HEK293 (cell line): ENCODE data around the gene CTIF.

Experiments
- TRIM28 ChIP-seq: IDR thresholded peaks from 2 replicates; pipeline ENCODE4 v1.6.1; 2011; ENCODE audit warnings: low read length, control low read depth, borderline replicate concordance
- ZNF10 ChIP-seq: fragments of 450-650 bp; formaldehyde crosslinking; IDR thresholded peaks from 2 replicates; pipeline ENCODE4 v1.5.1; 2017; ENCODE audit warnings: missing biosample characterization, missing genetic modification characterization
- ZNF423 ChIP-seq: fragments of 450-650 bp; formaldehyde crosslinking; IDR thresholded peaks from 2 replicates; pipeline ENCODE4 v1.5.1; 2016; ENCODE audit warnings: missing biosample characterization, missing genetic modification characterization
- ZNF558 ChIP-seq: fragments of 450-650 bp; formaldehyde crosslinking; IDR thresholded peaks from 2 replicates; pipeline ENCODE4 v1.5.1; 2016; ENCODE audit warnings: missing biosample characterization, missing genetic modification characterization
- ZNF660 ChIP-seq: fragments of 450-650 bp; IDR thresholded peaks from 2 replicates; pipeline ENCODE4 v1.5.1; 2018; ENCODE audit warnings: missing biosample characterization, mild to moderate bottlenecking, missing genetic modification characterization
- ZNF707 ChIP-seq: fragments of 450-650 bp; formaldehyde crosslinking; IDR thresholded peaks from 2 replicates; pipeline ENCODE4 v1.5.1; 2016; ENCODE audit warnings: missing biosample characterization, missing genetic modification characterization
- TF ChIP-seq, protein P1 (sequence below): fragments of 450-650 bp; formaldehyde crosslinking; IDR thresholded peaks from 2 replicates; pipeline ENCODE4 v1.5.1; 2016; ENCODE audit warnings: missing biosample characterization, missing genetic modification characterization
- TF ChIP-seq, protein P2 (sequence below): fragments of 450-650 bp; formaldehyde crosslinking; IDR thresholded peaks from 2 replicates; pipeline ENCODE4 v1.5.1; 2016; ENCODE audit warnings: missing biosample characterization, missing genetic modification characterization, low read depth
- TF ChIP-seq, protein P3 (sequence below): fragments of 450-650 bp; formaldehyde crosslinking; conservative IDR thresholded peaks from 2 replicates; pipeline ENCODE4 v1.5.1; 2016; ENCODE audit warnings: low read depth, missing biosample characterization, missing genetic modification characterization

DNA sequence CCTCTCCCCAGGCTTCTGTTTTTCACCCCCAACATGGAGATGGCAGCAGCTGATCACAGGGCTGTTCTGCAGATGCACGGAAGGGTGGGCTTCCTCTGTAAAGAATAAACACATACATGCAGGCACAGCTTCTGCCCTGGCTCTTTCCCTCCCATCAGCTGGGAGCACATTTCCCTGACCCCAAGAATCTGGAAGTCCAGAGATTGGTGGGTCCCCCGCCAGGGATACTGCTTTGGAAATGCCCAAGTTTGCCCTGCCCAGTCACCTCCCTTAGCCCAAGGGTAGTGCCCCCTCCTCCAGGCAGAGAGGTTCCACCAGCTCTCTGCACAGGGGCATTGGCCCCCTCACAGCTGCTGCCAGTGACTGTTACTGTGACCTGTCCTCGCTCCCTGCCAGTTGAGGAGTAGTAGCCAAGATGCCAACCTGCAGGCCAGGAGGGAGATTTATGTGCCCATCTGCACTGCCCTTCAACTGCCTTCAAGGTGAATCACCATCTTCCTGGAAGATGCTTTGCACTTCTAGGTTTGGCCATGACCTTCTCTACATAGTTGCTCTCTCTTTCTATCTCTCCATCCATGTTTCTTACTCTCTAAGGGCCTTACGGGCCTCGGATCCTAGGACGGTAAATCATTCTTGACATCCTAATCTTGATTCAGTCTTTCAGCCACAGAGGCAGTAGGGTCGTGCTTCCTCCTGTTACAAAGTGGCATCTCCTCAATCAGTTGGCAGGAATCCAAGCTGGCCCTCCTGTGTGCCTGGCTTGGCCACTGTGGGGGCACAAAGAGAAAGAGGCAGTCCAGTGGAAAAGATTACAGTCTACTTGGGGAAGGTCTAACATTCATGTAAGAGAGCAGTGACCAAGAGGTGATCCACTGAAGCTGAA lies 121.8 kb downstream of the CTIF start:
- TF ChIP-seq, protein P1, sequence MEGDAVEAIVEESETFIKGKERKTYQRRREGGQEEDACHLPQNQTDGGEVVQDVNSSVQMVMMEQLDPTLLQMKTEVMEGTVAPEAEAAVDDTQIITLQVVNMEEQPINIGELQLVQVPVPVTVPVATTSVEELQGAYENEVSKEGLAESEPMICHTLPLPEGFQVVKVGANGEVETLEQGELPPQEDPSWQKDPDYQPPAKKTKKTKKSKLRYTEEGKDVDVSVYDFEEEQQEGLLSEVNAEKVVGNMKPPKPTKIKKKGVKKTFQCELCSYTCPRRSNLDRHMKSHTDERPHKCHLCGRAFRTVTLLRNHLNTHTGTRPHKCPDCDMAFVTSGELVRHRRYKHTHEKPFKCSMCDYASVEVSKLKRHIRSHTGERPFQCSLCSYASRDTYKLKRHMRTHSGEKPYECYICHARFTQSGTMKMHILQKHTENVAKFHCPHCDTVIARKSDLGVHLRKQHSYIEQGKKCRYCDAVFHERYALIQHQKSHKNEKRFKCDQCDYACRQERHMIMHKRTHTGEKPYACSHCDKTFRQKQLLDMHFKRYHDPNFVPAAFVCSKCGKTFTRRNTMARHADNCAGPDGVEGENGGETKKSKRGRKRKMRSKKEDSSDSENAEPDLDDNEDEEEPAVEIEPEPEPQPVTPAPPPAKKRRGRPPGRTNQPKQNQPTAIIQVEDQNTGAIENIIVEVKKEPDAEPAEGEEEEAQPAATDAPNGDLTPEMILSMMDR (tag by site-specific recombination), result no peak
- TF ChIP-seq ZNF558 (tag by site-specific recombination), result no peak
- TF ChIP-seq TRIM28, result no peak
- TF ChIP-seq, protein P2, sequence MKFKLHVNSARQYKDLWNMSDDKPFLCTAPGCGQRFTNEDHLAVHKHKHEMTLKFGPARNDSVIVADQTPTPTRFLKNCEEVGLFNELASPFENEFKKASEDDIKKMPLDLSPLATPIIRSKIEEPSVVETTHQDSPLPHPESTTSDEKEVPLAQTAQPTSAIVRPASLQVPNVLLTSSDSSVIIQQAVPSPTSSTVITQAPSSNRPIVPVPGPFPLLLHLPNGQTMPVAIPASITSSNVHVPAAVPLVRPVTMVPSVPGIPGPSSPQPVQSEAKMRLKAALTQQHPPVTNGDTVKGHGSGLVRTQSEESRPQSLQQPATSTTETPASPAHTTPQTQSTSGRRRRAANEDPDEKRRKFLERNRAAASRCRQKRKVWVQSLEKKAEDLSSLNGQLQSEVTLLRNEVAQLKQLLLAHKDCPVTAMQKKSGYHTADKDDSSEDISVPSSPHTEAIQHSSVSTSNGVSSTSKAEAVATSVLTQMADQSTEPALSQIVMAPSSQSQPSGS, result no peak
- TF ChIP-seq ZNF660 (tag by site-specific recombination), result no peak
- no peak for TF ChIP-seq ZNF423
- TF ChIP-seq ZNF10 (tag by site-specific recombination), result no peak
- no peak for TF ChIP-seq ZNF707
- TF ChIP-seq, protein P3, sequence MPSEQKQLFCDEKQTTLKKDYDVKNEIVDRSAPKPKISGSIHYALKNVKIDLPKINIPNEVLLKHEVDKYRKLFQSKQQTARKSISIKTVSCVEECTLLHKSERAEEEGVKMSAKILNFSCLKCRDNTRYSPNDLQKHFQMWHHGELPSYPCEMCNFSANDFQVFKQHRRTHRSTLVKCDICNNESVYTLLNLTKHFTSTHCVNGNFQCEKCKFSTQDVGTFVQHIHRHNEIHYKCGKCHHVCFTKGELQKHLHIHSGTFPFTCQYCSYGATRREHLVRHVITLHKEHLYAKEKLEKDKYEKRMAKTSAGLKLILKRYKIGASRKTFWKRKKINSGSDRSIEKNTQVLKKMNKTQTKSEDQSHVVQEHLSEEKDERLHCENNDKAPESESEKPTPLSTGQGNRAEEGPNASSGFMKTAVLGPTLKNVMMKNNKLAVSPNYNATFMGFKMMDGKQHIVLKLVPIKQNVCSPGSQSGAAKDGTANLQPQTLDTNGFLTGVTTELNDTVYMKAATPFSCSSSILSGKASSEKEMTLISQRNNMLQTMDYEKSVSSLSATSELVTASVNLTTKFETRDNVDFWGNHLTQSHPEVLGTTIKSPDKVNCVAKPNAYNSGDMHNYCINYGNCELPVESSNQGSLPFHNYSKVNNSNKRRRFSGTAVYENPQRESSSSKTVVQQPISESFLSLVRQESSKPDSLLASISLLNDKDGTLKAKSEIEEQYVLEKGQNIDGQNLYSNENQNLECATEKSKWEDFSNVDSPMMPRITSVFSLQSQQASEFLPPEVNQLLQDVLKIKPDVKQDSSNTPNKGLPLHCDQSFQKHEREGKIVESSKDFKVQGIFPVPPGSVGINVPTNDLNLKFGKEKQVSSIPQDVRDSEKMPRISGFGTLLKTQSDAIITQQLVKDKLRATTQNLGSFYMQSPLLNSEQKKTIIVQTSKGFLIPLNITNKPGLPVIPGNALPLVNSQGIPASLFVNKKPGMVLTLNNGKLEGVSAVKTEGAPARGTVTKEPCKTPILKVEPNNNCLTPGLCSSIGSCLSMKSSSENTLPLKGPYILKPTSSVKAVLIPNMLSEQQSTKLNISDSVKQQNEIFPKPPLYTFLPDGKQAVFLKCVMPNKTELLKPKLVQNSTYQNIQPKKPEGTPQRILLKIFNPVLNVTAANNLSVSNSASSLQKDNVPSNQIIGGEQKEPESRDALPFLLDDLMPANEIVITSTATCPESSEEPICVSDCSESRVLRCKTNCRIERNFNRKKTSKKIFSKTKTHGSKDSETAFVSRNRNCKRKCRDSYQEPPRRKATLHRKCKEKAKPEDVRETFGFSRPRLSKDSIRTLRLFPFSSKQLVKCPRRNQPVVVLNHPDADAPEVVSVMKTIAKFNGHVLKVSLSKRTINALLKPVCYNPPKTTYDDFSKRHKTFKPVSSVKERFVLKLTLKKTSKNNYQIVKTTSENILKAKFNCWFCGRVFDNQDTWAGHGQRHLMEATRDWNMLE (tag by site-specific recombination), result no peak
